Measurements from ENCODE around the gene PPP6R2. TPM values are rescaled to one million over a fixed set of nuclear protein-coding genes. Genes with fewer than 3 reads are reported as not detected.

Gene PPP6R2, protein sequence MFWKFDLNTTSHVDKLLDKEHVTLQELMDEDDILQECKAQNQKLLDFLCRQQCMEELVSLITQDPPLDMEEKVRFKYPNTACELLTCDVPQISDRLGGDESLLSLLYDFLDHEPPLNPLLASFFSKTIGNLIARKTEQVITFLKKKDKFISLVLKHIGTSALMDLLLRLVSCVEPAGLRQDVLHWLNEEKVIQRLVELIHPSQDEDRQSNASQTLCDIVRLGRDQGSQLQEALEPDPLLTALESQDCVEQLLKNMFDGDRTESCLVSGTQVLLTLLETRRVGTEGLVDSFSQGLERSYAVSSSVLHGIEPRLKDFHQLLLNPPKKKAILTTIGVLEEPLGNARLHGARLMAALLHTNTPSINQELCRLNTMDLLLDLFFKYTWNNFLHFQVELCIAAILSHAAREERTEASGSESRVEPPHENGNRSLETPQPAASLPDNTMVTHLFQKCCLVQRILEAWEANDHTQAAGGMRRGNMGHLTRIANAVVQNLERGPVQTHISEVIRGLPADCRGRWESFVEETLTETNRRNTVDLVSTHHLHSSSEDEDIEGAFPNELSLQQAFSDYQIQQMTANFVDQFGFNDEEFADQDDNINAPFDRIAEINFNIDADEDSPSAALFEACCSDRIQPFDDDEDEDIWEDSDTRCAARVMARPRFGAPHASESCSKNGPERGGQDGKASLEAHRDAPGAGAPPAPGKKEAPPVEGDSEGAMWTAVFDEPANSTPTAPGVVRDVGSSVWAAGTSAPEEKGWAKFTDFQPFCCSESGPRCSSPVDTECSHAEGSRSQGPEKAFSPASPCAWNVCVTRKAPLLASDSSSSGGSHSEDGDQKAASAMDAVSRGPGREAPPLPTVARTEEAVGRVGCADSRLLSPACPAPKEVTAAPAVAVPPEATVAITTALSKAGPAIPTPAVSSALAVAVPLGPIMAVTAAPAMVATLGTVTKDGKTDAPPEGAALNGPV
- 26.8 TPM for polyA plus RNA-seq (2013, experiment 1 of 2)
- 24.9 TPM for polyA plus RNA-seq (2013, experiment 2 of 2)

DNA sequence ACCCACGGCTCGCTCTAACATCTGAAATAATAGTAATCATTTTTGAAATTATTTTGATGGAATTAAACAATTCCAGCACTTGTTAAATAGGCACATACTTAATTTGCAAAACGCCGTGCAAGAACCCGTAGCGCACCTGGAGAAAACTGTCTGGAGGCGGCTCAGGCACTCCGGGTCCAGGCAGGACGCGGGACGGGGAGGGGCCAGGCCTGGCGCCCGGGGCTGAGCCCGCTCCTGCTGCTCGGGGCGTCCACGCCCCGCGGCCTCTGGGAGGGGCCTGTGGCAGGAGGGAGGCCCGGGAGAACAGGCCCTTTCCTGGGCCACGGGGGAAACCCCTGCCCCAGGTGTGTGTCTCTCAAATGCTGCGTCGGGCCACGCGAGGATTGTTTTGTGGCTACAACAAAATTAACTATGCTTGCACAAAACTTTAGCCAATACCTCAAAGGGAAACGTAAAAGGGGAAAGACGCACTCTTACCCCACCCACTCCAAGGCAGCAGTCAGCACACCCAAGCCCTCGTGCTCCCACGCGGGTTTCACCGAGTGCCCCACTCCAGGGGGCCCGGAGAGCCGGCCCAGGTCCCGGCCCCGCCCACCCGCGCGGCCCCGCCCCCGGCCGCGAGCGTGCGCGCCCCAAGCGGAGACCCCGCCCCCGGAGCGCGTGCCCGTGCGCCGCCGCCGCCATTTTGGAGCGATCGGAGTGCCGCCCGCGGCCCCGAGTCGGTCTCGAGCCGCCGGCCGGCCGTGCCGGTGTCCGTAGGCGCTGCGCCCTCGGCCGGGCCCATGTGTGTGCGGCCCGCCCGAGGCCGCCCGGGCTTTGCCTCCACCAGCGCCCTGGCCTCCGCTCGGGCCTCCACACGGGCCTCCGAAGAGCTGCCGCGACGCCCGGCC is at the start of gene PPP6R2:
Gene PPP6R2, plus strand, starts transcription at position 677 of the 890 bp plus-strand sequence. CDS start 50,582 bp downstream, outside the sequence.
- H2BK15ac ChIP-seq (ENCODE audit: low read length): no peak within 1 kb of the TSS
- peak within 1 kb of the TSS; percentile 100 for H3K4me2 ChIP-seq (ENCODE audit: insufficient read depth, low read length, poor library complexity, severe bottlenecking)
- H3K27ac ChIP-seq (replicated peaks; ENCODE audit: low read length): peak within 1 kb of the TSS; percentile 76
- H3K9me3 ChIP-seq (replicated peaks in 1 of 2; ENCODE audit: control insufficient read depth in 2 of 2, insufficient read depth in 1 of 2, low read depth in 1 of 2, low read length in 2 of 2): peaks cover 0 to 24% of the 10 kb centered on the region in 2 donors
- H3K9ac ChIP-seq (ENCODE audit: low read depth, low read length, poor library complexity): peak within 1 kb of the TSS; percentile 86
- no peak within 1 kb of the TSS for H4K8ac ChIP-seq (ENCODE audit: low read depth, low read length)
- whole genome bisulfite sequencing, 2 donors (ENCODE audit: extremely low coverage in 2 of 2, insufficient read length in 2 of 2, insufficient replicate concordance in 1 of 2): no CpG with 5 or more reads among the region's 87 CpGs
- no peak within 1 kb of the TSS for H3K4ac ChIP-seq (ENCODE audit: low read length)
- H3K36me3 ChIP-seq (replicated peaks in 1 of 2; ENCODE audit: control insufficient read depth in 2 of 2, insufficient read depth in 2 of 2, low read length in 2 of 2): peaks cover 4 to 21% of the 10 kb centered on the region in 2 donors
- H3K79me1 ChIP-seq (ENCODE audit: low read depth, low read length): peaks cover 21% of the 10 kb centered on the region
- H2BK120ac ChIP-seq (ENCODE audit: low read depth, low read length): no peak within 1 kb of the TSS
- H3K23ac ChIP-seq (ENCODE audit: low read depth, low read length, poor library complexity): no peak within 1 kb of the TSS
- H3K4me1 ChIP-seq (ENCODE audit: control insufficient read depth in 2 of 2, insufficient read depth in 1 of 2, low read depth in 1 of 2, low read length in 2 of 2): peaks cover 4 to 14% of the 10 kb centered on the region in 2 donors
- peak within 1 kb of the TSS; percentile 39 for H2BK5ac ChIP-seq (ENCODE audit: low read length)
- H3K27me3 ChIP-seq (ENCODE audit: control insufficient read depth in 3 of 3, insufficient read depth in 3 of 3, low read depth in 1 of 3, low read length in 3 of 3): peaks cover 0 to 22% (median 0%) of the 10 kb centered on the region in 3 experiments
- peak within 1 kb of the TSS; percentile 89 for H2AFZ ChIP-seq (ENCODE audit: low read length)
- H4K91ac ChIP-seq (ENCODE audit: low read depth, low read length, poor library complexity): no peak within 1 kb of the TSS
- DNase-seq (ENCODE audit: low spot score): peak; percentile 79
- peak within 1 kb of the TSS; percentile 30 for H2BK12ac ChIP-seq (ENCODE audit: low read length)
- no peak within 1 kb of the TSS for H3K14ac ChIP-seq (ENCODE audit: low read length)
- H3K4me3 ChIP-seq (ENCODE audit: low read length in 2 of 2): peak within 1 kb of the TSS; percentile 64 to 99
- H3K18ac ChIP-seq (ENCODE audit: low read length): peak within 1 kb of the TSS; percentile 91
- H2AK5ac ChIP-seq (ENCODE audit: low read depth, low read length): no peak within 1 kb of the TSS

- H2BK5ac ChIP-seq (ENCODE audit: low read length): peak overlapping the region; percentile 98
- no peaks in the 10 kb centered on the region for H3K9me3 ChIP-seq (replicated peaks in 1 of 2; ENCODE audit: control insufficient read depth in 2 of 2, insufficient read depth in 1 of 2, low read depth in 1 of 2, low read length in 2 of 2)
- H4K91ac ChIP-seq (ENCODE audit: low read depth, low read length, poor library complexity): no peak overlapping the region
- H3K9ac ChIP-seq (ENCODE audit: low read depth, low read length, poor library complexity): peak overlapping the region; percentile 90
- no peak overlapping the region for H4K8ac ChIP-seq (ENCODE audit: low read depth, low read length)
- peak overlapping the region; percentile 87 for H2BK15ac ChIP-seq (ENCODE audit: low read length)
- peaks cover 52% of the 10 kb centered on the region for H3K79me1 ChIP-seq (ENCODE audit: low read depth, low read length)
- peak overlapping the region; percentile 99 for H2AK5ac ChIP-seq (ENCODE audit: low read depth, low read length)
- peak overlapping the region; percentile 98 for H3K18ac ChIP-seq (ENCODE audit: low read length)
- H2BK12ac ChIP-seq (ENCODE audit: low read length): peak overlapping the region; percentile 86
- peaks cover 15 to 31% of the 10 kb centered on the region in 2 donors for H3K4me1 ChIP-seq (ENCODE audit: control insufficient read depth in 2 of 2, insufficient read depth in 1 of 2, low read depth in 1 of 2, low read length in 2 of 2)
- WGBS, 2 donors (ENCODE audit: extremely low coverage in 2 of 2, insufficient read length in 2 of 2, insufficient replicate concordance in 1 of 2): no CpG with 5 or more reads among the region's 42 CpGs
- H3K14ac ChIP-seq (ENCODE audit: low read length): no peak overlapping the region
- DNase-seq (ENCODE audit: low spot score): peak; percentile 84
- peak overlapping the region; percentile 49 for H3K4me2 ChIP-seq (ENCODE audit: insufficient read depth, low read length, poor library complexity, severe bottlenecking)
- H3K4me3 ChIP-seq (ENCODE audit: low read length in 2 of 2): peak overlapping the region in 1 of 2 donors; percentile 47
- H3K23ac ChIP-seq (ENCODE audit: low read depth, low read length, poor library complexity): peak overlapping the region; percentile 87
- no peaks in the 10 kb centered on the region for H3K27me3 ChIP-seq (ENCODE audit: control insufficient read depth in 3 of 3, insufficient read depth in 3 of 3, low read depth in 1 of 3, low read length in 3 of 3)
- H3K4ac ChIP-seq (ENCODE audit: low read length): peak overlapping the region; percentile 90
- peak overlapping the region; percentile 99 for H2BK120ac ChIP-seq (ENCODE audit: low read depth, low read length)
- no peak overlapping the region for H2AFZ ChIP-seq (ENCODE audit: low read length)
- H3K36me3 ChIP-seq (replicated peaks in 1 of 2; ENCODE audit: control insufficient read depth in 2 of 2, insufficient read depth in 2 of 2, low read length in 2 of 2): peaks cover 22 to 73% of the 10 kb centered on the region in 2 donors
- H3K27ac ChIP-seq (replicated peaks; ENCODE audit: low read length): peak overlapping the region; percentile 80
Observed at GRCh38 chr22:50293441-50294318, 49.4 kb upstream of the PPP6R2 start.

DNA sequence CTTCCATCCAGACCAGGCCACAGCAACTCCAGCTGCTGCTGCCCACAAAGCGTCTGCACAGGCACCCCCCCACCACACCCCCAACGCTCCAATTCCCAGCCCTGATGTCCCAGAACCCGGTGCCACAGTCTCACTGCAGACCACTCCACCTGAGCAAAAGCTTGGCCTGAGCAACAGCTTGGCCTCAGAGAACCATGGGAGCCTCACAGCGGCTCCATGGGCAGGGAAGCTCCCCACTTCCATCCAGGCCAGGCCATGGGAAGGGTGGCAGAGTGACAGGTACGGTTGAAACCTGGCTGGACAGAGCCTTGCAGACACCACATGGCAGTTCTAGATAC is 48.8 kb upstream of the PPP6R2 start:
- peak overlapping the region; percentile 37 for H3K23ac ChIP-seq (ENCODE audit: low read depth, low read length, poor library complexity)
- H3K9me3 ChIP-seq (replicated peaks in 1 of 2; ENCODE audit: control insufficient read depth in 2 of 2, insufficient read depth in 1 of 2, low read depth in 1 of 2, low read length in 2 of 2): no peaks in the 10 kb centered on the region
- peak overlapping the region; percentile 98 for H3K18ac ChIP-seq (ENCODE audit: low read length)
- peak overlapping the region; percentile 90 for H3K4ac ChIP-seq (ENCODE audit: low read length)
- peaks cover 51% of the 10 kb centered on the region for H3K79me1 ChIP-seq (ENCODE audit: low read depth, low read length)
- no peak for DNase-seq (ENCODE audit: low spot score)
- no peak overlapping the region for H3K4me3 ChIP-seq (ENCODE audit: low read length in 2 of 2)
- peak overlapping the region; percentile 99 for H2AK5ac ChIP-seq (ENCODE audit: low read depth, low read length)
- H2BK5ac ChIP-seq (ENCODE audit: low read length): peak overlapping the region; percentile 98
- peak overlapping the region; percentile 99 for H2BK120ac ChIP-seq (ENCODE audit: low read depth, low read length)
- no peak overlapping the region for H4K8ac ChIP-seq (ENCODE audit: low read depth, low read length)
- H3K27me3 ChIP-seq (ENCODE audit: control insufficient read depth in 3 of 3, insufficient read depth in 3 of 3, low read depth in 1 of 3, low read length in 3 of 3): no peaks in the 10 kb centered on the region
- no CpG with 5 or more reads among the region's 5 CpGs for WGBS, 2 donors (ENCODE audit: extremely low coverage in 2 of 2, insufficient read length in 2 of 2, insufficient replicate concordance in 1 of 2)
- H3K4me1 ChIP-seq (ENCODE audit: control insufficient read depth in 2 of 2, insufficient read depth in 1 of 2, low read depth in 1 of 2, low read length in 2 of 2): peaks cover 15 to 34% of the 10 kb centered on the region in 2 donors
- H4K91ac ChIP-seq (ENCODE audit: low read depth, low read length, poor library complexity): peak overlapping the region; percentile 89
- H2BK12ac ChIP-seq (ENCODE audit: low read length): peak overlapping the region; percentile 86
- peak overlapping the region; percentile 49 for H3K14ac ChIP-seq (ENCODE audit: low read length)
- no peak overlapping the region for H3K9ac ChIP-seq (ENCODE audit: low read depth, low read length, poor library complexity)
- H3K4me2 ChIP-seq (ENCODE audit: insufficient read depth, low read length, poor library complexity, severe bottlenecking): no peak overlapping the region
- H3K36me3 ChIP-seq (replicated peaks in 1 of 2; ENCODE audit: control insufficient read depth in 2 of 2, insufficient read depth in 2 of 2, low read length in 2 of 2): peaks cover 16 to 70% of the 10 kb centered on the region in 2 donors
- H2BK15ac ChIP-seq (ENCODE audit: low read length): peak overlapping the region; percentile 82
- no peak overlapping the region for H2AFZ ChIP-seq (ENCODE audit: low read length)
- peak overlapping the region; percentile 80 for H3K27ac ChIP-seq (replicated peaks; ENCODE audit: low read length)

Measured in neuronal stem cell (in vitro differentiated cells).